Measurements from ENCODE around the gene RTP3.

The RTP3 gene

GRCh38 chr3:46497556-46498265 is at the start of gene RTP3:
Gene RTP3, plus strand, starts transcription at chr3:46497976. Its CDS starts 87 bp downstream, at chr3:46498063.
- DNase-seq (ENCODE audit: low read depth in 2 of 2) = no peak

DNA sequence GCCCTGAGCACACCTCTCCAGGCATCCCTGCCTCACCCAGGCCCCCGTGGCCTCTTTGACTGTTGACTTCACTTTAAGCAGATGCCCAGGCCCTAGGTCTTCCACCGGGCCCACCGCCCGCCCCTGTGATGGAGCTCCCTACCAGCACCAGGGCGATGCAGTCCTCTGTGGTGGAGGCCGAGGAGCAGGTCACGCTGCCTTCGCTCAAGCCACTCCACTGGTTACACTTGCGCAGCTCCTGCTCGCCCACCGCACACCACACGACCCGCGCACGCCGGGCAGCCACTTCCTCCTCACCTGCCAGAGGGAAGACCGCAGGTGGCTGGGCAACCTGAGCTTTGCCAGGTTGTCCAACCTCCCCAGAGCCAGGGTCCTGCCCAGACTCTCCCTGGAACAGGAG is 49.1 kb upstream of the RTP3 start:
- no peak for DNase-seq (ENCODE audit: low read depth in 2 of 2)

- no peak for DNase-seq (ENCODE audit: low read depth in 2 of 2)
Observed at GRCh38 chr3:46449755-46450552, 47.8 kb upstream of the RTP3 start.

- no peak for DNase-seq (ENCODE audit: low read depth in 2 of 2)
Observed at GRCh38 chr3:46453526-46454208, 44.1 kb upstream of the RTP3 start.

- DNase-seq (ENCODE audit: low read depth in 2 of 2) = no peak
Observed at GRCh38 chr3:46454209-46454595, 43.6 kb upstream of the RTP3 start.

GRCh38 chr3:46454606-46455005 is 43.2 kb upstream of the RTP3 start:
- no peak for DNase-seq (ENCODE audit: low read depth in 2 of 2)

DNA sequence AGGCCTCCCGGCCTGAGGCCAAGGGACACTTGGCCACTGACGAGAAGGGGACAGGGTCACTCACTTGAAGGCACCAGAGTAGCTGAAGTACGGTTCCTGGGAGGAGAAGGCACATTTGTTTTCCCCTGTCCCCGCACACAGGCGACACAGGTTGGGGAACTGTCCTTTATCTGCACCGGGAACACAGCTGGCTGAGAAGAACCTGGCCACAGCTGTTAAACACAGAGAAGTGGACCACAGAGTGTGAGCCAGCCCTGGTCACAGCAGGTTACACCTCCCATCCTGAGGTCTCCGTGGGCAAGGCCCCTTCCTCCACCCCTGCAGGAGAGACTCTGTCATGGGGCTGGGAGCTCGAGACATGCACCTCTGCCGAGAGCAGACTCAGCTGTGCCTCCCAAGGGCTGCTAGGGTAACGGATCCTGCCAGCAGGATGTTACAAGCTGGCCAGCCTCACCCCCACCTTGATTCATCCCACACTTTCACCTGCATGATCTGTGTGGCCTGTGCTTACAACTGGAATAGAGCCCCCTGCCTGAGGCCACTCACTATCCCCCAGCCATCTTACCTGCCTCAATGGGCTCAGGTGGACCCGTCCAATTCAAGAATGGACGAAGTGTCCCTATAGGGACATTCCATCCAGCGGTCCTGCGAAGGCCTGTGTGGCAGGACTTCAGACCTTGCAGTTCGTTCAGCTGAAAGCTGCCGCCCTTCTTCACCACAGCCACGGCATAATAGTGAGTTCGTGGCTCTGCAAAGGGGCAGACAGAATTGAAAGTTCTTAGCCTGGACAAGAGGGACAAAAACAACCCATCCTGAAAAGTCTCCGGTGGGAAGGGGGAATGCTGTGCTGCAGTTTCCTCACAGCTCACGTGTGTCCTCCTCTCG is 42.3 kb upstream of the RTP3 start:
- no peak for DNase-seq (ENCODE audit: low read depth in 2 of 2)

DNA sequence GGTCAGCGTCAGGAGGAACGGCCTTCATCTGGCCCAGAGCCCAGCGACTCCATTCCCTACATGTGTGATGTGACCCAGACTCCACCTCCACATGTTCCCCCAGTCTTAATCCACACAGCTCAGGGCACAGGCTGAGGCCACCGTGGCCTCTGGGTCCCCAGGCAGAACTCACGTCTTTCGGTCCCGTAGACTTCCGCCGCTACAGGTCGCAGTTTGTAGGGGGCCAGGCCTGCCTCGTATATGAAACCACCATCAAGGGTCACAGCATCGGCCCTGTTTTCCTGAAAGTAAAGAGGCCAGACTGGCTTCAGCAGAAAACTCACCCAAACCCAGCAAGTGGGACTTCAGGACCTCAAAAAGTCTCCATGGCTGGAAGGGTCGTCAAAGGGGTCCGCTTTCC is 41.7 kb upstream of the RTP3 start:
- no peak for DNase-seq (ENCODE audit: low read depth in 2 of 2)

GRCh38 chr3:46460051-46460450 is 37.7 kb upstream of the RTP3 start:
- DNase-seq (ENCODE audit: low read depth in 2 of 2) = no peak

- DNase-seq (ENCODE audit: low read depth in 2 of 2) = no peak
Observed at GRCh38 chr3:46462111-46462510, 35.7 kb upstream of the RTP3 start.

DNA sequence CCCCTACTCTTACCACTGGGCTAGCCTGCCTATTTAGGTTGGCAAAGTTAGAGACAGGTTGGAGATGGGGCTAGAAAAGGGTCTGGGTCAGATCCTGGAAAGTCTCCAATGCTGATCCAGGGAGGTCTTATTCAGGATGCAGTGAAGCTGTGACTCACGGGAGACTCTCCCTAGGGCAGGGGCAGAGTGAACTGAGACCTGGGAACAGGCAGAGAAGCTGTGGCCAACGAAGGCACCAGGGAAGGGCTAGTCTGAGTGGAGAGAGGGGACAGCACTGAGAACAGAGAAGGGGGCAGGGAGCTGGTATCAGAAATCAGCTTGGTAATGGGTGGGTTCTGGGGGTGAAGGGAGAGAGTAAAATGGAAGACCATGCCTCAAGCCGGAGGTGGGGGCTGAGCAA is 35.3 kb upstream of the RTP3 start:
- no peak for DNase-seq (ENCODE audit: low read depth in 2 of 2)

GRCh38 chr3:46463120-46463867 is 34.5 kb upstream of the RTP3 start:
- no peak for DNase-seq (ENCODE audit: low read depth in 2 of 2)

DNA sequence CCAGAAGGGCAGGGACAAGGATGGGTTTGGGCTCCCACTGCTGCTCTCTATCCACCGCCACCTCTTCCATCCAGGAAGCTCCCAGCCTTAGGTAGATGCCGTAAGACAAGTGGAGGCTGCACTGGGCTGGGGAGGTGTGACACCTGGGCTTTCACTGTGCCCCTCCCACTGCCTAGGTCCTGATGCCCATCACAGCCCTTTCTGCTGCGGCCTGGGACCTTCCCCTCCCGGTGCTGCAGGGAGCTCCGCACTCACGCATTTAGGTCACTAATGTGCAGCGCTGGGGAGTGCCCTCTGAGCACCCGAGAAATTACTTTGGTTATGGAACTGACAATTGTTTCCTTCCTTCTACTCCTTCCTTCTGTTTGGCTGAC is 33.9 kb upstream of the RTP3 start:
- no peak for DNase-seq (ENCODE audit: low read depth in 2 of 2)

DNA sequence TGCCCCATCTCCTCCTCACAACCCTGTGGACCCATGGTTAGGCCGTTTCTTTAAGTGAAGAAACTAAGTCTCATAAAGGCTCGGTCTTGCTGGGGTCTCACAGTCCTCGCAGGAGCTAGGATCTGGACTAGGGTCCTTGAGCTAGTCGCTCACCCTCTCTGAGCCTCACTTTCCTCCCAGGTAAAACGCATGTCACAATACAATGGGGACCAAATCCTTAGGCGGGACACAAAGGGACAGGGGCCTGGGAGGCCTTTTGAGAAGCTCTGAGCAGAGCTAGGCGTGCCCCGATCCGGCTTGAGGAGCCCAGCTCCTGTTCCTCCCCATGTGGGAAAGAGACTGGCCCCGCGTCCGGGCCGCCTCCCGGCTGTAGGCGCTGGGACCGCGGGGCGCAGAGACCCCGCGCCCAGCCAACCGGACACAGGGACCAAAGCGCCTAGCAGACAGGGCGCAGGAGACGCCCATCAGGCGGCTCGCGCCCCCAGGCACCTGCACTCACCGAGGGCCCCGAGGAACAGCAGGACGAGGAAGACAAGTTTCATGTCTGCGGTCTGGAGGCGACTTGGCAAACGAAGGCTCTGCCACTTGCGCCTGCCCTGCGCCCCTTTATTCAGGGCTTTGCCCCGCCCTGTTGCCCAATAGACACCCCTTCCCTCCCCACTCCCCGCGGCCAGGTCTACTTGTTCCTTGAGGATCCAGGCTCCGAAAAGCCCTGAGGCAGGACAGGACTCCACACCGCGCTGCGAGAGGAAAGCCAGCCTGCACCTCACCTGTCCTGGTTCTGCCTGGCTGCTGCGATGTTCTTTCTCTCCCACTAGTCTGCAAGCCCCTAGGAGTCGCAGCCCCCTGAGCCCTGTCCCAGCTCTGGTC is 33.2 kb upstream of the RTP3 start, which contains the start of gene LTF:
Gene LTF, minus strand, starts transcription at position 580 of the 870 bp plus-strand sequence. Its CDS starts 38 bp downstream, at position 542.
- DNase-seq (ENCODE audit: low read depth in 2 of 2) = no peak

- DNase-seq (ENCODE audit: low read depth in 2 of 2) = no peak
Observed at GRCh38 chr3:46465196-46465520, 32.6 kb upstream of the RTP3 start.

DNA sequence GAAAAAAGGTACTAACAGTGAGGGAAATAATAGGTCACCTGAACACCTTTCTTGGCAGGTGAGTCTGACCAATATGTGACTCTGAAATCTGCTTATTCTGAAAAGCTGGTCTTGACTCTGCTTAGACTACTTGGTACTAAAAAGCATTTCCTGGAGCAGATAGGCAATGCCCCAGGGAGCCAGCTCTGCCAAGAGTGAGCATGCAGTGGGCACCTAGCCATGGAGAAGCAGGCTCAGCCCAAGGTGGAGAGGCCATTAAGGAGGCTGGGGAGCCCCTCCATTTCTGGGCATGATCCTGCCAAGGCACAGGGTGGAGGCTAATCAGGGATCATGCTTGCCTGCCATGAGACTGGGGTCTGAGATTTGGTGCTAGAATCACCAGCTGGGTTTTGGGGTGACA is 31.5 kb upstream of the RTP3 start:
- no peak for DNase-seq (ENCODE audit: low read depth in 2 of 2)

DNA sequence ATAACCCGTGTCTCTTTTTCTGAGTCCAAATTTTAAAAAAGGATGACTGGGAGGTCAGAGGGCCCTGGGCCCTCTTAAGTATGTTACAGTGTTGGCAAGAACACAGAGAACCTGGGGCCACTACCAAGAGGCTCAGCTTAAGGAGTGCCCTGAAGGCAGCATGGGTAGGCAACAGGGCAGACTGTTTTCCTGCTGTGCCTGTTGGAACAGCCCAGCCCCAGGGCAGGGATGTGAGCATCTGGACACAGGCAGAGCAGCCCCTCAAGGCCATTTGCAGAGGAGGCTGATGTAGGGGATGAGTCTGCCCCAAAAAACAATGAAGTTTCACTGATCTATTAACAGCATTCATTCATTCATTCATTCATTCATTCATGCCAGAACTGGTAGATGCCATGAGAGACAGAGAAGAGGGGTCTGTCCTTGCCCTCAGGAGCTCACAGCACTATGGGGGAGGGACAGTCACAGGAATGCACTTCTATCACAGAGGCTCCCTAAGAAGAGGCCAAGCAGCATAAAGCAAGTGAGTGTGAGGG is 30.8 kb upstream of the RTP3 start:
- no peak for DNase-seq (ENCODE audit: low read depth in 2 of 2)

- no peak for DNase-seq (ENCODE audit: low read depth in 2 of 2)
Observed at GRCh38 chr3:46467562-46467961, 30.2 kb upstream of the RTP3 start.

- no peak for DNase-seq (ENCODE audit: low read depth in 2 of 2)
Observed at GRCh38 chr3:46468753-46469600, 28.8 kb upstream of the RTP3 start.

Data from stimulated activated CD4-positive, alpha-beta T cell treated with anti-CD3 and anti-CD28 coated beads, Interleukin-4, amount 100 ng/mL, for 48 hours (primary cell).